ENCODE results near the gene RAB11FIP4.

RAB11FIP4 gene

DNA sequence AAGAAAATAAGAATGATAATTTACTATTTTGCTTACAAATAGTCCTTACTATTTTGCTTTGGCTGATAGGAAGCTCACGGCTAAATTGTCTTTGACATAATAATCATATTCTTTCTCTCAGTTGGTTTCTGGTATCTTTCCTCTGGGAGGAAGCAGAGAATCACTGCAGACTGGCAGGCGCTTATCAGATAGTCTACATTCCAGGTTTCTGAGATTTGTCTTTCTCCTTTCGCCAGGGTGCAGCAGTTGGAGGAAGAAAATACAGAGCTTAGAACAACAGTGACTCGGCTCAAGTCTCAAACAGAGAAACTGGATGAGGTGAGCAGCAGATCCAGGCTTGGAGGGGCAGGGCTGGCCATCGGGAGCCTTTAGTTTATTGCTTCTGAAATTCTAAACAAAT, 136.1 kb downstream of the RAB11FIP4 start:
- DNase-seq, result no peak

DNA sequence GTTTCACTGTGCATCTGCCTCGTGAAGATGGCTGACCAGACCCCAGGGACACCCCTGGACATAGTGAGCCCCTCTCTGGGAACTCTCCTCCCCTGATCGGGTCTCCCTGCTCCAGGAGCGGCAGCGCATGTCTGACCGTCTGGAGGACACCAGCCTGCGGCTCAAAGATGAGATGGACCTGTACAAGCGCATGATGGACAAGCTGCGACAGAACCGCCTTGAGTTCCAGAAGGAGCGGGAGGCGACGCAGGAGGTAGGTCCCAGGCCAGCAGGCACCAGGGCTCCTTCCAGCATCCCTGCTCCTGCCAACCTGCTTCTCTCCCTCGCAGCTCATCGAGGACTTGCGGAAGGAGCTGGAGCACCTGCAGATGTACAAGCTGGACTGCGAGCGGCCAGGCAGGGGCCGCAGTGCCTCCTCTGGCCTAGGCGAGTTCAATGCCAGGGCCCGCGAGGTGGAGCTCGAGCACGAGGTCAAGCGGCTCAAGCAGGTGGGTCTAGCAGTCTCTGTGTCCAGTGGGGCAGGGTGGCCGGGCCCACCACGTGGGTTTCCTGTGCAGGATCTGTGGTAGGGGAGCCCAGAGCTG, 136.9 kb downstream of the RAB11FIP4 start:
- DNase-seq, result no peak

DNA sequence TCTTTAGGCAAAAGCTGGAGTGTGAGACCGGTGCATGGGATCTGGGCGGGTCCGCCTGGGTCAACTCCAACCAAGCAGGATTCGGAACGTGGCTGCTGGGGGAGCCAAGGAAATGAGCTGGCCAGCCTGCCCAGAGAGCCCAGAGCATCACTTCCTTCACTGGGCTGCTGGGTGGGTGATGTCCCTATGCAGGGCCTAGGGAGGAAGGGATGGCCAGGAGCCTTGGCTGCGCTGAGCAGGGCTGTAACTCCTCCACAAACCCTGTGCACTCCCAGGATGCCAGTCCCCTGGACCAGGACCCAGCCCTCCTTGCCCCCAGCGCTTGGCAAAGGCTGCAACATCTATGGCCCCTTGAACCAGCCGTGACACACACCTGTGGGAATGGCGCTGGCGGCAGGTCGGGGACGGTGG, 138.4 kb downstream of the RAB11FIP4 start:
- no peak for DNase-seq

DNA sequence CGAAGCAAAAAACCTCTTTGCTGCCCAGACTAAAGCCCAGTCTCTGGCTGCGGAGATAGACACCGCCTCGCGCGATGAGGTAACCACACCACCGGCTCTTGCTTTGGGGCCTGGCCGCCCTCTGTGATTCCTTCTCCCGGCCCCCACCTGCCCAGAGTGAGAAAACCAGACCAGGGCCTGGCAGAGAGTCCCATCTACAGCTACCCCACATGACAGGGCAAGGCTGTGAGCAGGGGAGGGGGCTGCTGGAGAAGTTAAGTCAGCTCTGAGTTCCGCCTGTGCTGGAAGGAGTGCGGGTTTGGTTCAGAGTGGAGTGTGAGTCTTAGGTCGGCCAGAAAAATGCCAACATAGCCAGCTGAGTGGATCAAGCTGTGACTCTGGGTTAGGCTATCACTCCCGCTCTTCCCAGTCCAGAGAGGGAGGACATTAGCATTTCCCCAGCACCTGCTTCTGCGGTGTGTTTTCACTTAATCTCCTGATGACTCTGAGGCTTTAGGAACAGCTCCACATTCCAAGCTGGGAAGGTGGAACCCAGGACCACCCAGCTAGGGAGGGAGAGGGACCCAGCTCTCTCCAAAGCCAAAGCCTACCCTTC, 139.0 kb downstream of the RAB11FIP4 start:
- no peak for DNase-seq

DNA sequence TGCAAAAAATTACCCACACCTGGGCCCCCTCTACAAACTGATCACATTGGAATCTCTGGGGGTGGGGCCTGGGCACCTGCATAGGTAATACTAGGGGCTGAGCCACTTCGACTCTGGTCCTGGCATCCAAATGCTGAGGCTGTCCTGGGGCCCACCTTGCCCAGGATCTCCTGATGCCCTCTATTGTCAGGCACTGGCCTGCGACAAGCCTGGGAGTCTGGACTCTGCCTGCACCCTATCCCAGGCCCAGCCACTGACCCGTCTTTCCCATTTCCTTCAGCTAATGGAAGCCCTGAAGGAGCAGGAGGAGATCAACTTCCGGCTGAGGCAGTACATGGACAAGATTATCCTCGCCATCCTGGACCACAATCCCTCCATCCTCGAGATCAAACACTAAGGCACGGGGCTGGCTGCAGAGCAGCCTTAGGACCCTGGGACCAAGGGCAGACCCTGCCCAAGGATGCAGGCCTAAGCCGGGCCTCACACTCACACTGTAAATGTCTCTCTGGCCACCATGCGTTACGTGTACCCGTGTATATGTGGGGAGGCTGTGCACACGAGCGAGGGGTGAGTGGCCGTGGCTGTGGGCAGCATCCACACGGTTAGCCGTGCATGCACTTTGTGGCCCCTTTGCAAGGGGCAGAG, 140.0 kb downstream of the RAB11FIP4 start:
- no peak for DNase-seq

DNA sequence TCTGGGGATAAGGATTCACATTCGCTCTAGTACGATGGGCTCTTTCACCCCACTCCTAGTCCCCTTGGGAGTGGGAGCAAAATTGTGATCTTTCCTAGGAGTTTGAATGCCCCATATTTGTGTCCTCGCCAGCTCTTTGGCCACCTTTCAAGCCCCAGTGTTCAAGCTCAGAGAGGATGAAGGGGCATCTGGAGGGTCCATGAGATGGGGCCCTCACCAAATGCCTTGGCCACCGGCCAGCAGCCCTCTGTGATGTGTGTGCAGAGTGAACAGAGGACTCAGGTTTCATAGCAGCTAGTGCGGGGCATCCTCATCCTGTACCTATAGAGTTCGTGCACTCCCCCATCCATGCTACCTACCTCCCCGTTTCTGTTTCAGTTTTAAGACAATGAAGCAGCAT, 140.6 kb downstream of the RAB11FIP4 start:
- DNase-seq, result no peak

DNA sequence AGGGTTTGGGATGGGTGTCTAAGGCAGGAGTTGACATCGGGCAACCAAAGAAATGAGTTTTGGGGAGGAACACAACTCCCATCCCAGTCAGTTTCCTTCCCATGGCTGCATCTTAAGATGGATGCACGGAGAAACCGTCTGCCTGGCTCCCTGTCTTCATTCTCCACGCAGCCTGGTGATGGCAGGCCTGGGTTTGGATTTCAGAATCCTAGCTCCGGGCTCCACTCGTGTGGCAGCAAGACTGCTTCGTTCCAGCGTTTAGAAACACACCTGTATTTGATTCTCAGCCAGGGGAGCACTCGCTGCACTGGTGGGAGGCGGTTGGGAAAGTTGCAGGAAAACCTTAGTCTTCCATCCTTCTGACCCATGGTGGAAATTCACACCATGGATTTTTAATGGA, 141.1 kb downstream of the RAB11FIP4 start:
- DNase-seq, result no peak

DNA sequence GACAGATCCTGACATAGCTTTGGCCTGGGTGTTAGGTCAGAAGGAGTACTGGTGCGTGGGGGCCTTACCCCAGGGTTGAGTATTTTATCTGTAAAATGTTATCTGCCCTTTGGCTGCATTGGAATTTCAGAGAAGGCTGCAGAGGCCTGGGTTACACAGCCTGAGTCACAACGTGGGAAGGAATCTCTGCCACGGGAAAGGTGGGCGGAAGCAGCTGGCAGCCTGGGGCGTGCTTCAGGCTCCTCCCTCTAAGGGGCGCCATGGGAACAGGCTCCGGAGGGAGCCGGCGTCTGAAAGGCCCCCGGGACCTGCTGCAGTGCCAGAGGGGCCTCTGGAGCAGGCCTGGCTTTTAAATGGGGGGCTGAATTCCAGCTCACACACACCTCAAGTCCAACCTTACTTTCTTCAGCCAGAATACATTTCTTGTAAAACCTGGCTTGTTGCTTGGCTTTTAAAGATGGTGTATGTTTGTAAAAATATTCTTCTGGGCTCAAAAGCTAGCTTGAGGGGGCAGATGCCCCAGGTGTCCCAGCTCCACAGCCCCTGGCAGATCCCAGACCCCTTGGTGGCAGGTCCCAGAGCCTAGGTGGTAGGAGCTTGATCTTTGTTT, 142.2 kb downstream of the RAB11FIP4 start:
- no peak for DNase-seq

DNA sequence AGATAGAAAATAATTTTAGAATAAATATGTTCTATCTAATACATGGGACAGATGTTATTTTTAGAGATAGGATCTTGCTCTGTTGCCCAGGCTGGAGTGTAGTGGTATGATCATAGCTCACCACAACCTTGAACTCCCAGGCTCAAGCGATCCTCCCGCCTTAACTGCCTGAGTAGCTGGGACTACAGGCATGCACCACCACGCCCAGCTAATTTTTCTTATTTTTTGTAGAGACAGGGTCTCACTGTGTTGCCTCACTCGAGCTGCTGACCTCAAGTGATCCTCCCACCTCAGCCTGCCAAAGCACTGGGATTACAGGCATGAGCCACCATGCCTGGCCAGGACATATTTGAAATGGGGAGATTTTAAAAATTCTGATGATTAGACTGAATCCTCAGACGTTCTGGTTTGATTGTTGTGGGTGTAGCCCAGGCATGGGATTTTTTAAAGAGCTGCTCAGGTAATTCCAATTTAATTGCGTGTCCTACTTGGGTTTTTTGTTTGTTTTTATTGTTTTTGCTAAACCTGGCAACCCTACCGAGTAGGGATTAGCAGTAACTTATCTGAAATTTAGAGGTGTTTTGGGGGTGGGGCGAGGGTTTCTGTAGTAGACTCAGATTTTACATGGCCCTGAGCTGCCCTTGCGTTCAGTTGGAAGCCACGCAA, 142.9 kb downstream of the RAB11FIP4 start:
- no peak for DNase-seq

DNA sequence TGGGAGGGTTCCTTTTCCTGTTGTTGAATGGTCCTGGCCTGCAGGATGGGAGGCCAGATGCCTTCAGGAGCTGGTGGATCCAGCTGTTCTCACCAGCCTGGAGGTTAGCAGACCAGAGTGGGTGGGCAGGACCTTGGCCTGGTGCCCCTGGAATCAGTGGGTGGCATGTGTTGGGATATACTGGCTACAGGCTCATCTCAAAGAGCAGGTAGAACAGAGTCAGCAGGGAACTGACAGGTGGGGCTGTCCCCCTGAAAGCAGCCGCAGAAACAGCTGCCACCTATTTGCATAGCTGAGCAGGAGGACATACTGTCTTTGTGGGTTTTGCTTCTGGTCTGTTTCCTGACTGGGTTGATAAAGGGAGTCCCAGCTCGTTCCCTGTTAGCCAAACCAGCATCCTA, 144.1 kb downstream of the RAB11FIP4 start:
- no peak for DNase-seq

DNA sequence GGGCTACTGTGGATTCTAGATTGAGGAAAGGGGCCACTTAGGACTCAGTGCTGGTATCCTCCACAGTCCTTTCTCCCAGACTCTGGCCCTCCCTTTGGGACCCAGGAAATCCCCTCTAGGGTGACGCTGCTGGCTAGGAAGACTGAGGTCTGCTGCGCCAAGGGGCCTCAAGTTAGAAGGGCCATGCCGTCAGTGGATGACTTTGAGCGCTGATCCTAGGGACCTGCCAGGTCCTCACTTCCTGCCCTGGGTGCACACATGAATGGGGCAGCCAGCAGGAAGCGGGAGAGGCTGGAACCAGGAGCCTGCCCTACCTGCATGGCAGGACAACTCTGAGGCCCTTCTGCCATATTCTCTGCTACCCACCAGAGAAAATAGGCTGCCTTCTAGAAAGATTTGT, 145.0 kb downstream of the RAB11FIP4 start:
- no peak for DNase-seq

DNA sequence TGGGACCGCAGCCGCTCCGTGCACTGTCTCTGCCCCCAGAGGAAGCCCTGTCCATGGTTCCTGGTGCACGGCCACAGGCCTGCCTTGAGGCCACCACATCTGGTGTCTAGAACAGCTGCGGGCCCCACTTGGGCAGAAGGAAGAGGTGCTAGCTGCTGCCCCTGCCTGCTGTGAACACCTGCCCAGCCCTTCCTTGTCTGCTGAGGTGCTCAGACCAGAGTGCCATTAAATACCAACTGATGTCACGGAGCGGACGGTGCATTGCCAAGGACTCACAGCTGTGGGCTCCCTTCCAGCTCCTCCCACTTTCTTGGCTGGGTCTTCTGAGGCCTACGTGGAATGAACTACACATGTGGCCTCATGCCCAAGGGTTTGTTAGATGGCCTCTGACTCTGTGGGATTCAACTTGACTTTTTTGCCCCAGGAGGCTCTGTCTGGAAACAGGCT, 146.1 kb downstream of the RAB11FIP4 start:
- peak; percentile 59 for DNase-seq

DNA sequence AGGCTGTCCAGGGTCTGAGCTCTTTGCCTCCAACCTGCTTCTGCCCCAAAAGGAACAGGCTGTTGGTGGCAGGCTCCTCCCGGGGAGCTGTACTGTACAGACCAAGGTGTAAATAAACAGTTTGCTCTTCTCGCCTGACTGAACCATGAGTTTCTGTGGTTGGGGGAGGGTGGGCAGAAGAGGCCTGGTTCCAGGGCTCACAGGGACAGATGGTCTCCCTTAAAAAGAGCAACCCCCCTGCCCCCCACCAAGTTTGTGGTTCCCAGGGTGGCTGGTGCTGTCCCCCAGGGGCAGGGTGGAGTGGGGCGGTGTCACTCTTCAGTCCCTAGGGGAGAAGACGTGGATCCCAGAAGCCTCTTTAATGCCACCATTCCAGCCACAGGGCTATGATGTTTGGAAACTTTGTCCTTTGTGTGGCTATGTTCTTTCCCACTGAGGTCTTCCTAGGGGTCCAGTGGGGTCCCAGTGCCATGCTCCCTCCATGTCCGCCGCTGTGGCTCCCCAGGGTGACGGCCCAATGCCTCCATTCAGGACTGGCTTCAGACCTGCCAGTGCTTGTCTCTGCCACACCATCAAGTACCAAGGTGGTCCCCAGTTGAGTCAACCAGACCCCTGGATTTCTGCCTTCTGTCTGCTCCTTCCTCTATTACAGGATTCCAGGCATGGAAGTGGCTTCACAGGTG, 146.7 kb downstream of the RAB11FIP4 start:
- DNase-seq, result no peak

DNA sequence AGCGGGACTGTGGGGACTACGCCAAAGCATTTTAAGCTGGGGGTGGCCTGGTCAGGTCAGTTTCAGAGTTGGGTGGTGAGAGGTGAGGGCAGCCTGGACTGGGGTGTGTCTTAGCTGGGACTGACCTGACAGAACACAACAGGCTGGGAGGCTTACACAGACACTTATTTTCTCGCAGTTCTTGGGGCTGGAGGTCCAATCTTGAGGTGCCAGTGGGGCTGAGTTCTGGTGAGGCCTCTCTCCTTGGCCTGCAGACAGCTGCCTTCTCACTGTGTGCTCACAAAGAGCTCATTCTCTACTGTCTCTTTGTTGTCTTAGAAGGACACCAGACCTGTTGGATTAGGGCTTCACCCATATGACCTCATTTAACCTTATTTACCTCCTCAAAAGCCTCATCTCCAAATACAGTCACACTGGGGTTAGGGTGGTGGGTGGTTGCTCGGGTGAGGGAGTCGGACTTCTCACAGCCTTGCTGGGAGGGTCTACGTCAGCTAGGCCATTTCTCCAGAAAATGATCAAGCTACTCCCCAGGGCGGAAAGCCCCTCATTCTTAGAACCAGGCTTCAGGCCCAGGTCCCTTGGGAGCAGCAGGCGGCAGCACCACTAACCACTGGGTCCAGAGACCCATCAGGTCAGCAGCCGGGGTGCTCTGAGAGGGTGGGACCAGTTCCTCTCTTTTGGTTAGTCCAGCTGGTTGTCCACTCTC, 149.3 kb downstream of the RAB11FIP4 start:
- DNase-seq, result no peak

DNA sequence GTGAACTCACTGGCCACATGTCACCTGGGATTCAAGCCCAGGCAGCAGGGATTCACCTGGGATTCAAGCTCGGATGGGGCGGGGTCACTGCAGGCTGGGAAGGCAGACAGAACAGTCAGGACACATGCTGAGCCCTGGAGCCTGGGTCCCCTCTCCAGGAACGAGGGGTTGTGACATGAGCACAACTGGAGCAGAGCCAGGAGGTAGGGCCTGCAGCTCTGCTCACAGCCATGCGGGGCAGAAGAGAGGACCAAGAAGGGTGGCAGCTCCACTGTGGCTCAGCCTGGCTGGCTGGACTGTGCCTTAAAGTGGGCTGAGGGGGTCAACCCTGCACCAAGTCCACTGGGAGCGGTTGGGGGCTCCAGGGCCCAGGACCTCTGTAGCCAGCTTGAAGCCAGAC, 150.1 kb downstream of the RAB11FIP4 start:
- no peak for DNase-seq

DNA sequence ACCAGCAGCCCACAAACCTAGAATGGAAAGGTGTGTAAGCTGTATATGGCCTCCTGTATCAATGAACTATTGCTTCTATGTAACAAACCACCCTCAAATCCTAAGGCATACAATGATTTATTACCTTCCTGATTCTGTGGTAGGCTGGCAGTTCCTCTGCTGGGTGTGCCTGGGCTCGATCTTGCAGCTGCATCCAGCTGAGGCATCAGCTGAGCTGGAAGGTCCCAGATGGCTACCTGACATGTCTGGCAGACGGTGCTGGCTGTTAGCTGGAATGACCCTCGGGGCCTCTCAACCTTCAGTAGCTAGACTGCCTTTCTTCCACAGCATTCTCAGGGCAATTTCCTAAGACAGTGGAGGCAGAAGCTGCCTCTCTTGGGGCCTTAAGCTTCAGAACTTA, 152.7 kb downstream of the RAB11FIP4 start:
- no peak for DNase-seq

DNA sequence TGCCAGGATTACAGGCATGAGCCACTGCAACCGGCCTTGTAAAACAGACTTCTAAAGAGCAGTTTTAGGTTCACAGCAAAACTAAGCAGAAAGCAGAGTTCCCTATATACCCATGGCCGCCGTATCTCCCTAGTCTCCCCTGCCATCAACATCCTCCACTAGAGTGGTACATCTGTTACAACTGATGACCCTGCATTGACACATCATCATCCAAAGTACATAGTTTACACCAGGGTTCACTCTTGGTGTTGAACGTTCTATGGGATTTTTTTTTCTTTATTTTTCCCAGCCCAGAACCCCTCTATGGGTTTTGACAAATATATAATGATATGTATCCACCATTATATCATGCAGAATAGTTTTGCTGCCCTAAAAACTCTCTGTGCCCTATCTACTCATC, 155.2 kb downstream of the RAB11FIP4 start:
- no peak for DNase-seq

DNA sequence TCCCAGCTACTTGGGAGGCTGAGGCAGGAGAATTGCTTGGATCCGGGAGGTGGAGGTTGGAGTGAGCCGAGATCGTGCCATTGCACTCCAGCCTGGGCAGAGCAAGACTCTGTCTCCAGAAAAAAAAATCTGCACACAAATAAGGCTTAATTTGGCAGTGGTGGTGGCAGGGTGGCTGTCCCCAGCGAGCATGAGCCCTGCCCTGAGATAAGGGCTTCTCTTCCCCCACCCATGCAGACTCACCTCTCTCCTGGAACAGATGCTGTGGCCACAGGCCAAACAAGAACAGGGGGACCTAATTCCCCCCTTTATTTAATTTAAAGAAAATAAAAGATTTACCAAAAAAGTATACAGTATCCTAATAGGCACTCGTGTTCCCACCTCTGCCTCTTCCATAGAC, 157.2 kb downstream of the RAB11FIP4 start:
- DNase-seq, result no peak

DNA sequence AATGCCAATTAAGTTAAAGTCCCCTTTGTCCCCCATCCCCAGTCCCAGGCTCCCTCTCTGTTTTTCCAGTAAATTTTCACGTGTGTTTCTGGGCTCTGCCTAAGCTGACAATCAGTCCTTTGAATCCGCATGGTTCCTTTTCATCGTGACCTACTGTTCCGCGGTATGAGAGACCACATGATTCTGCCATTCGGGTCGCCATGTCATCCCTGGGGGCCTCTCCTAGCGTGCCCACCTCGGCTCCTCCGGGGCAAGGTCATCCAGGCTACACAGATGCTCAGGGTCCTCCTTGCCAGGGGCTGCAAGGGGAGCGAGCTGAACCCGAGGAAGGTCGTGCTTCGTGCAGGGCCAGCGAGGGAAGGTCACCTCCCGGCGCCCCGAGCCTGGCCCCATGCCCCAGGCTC, 157.6 kb downstream of the RAB11FIP4 start:
- DNase-seq, result no peak

DNA sequence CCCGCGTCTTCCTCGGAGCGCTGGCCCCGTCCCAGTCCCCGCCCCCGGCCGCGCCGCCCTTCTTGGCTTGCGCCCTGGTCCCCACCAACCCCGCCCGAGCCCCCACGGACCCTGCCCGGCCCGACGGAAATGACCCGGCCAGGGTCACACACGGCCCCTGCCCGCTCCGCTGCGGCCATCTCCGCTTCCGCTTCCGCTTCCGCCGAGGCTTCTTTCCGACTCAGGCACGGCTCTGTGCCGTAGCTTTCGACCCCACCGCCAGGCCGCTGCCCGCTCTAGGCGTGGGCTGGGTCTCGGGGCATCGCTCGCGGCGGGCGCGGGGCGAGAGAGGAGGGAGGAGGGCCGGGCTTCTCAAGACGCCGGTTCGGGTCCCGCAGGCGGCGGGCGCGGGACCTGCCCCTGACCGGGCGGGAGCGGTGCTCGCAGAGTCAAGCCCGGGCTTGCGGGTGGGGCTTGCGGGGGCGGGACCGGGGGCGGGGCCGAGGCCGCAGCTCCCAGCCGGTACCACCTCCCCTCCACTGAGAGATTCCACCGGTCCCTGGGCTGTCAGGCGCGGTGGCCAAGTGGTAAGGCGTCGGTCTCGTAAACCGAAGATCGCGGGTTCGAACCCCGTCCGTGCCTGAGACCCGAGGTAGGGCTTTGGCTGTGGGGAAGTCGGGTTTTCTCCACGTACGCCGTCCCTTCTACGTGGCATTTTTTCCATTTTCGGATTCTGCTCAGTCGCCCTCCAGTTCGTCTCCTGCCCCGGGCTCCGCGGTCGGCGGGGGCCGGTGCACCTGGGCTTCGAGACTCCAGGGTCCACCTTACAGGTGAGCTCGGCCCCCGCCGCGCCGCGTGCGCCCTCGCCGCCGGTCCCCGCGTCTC, 158.3 kb downstream of the RAB11FIP4 start:
- DNase-seq, result peak; percentile 97

DNA sequence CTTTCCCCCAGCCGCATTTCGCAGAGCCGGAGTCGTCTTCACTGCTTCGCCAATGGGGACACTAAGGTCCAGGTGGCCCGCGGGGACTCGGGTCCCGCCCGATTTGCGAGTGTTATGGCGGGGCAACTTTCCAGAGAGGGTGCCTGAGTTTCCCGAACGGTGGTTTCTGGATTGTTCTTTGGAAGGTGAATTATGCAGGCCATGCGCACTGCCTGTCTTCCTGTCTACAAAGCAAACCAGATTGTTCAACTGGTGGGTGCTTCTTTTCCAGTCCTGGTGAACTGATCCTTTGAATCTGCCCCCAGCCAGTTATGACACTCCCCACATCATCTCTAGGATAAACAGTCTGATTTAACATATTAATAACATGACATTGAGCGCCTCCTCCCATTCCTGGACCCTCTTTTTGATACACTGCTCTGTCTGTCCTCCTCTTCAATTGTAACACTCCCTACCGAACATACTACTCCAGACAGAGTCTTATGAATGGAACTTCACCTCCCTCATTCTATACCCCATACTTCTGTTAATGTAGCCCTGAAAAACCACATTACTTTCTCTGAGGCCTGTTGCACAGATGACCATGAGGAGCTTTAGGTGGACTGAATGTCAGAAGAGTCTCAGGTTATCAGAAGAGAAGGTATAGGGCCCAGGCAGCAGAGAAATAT, 159.0 kb downstream of the RAB11FIP4 start:
- no peak for DNase-seq

Data from femur (tissue), 1 donor.